ENCODE data around the gene OR5A2.

GRCh38 chr11:59401262-59401552, 25.0 kb downstream of the OR5A2 start:
- TF ChIP-seq EZH2 (IDR thresholded peaks at IDR 0.05; ENCODE audit: insufficient read depth, poor library complexity, severe bottlenecking), result no peak
- no peak for TF ChIP-seq EZH2phosphoT487 (IDR thresholded peaks at IDR 0.05; ENCODE audit: insufficient read depth, low read depth)

Measured in GM23248 (cell line).